Thyroid gland (tissue), 4 donors: ENCODE data around the gene CCDC47. TPM values are rescaled to one million over a fixed set of nuclear protein-coding genes. Genes with fewer than 3 reads are reported as not detected.

Experiments used
- DNase-seq, 2 donors: peaks; one replicate each; pipeline ENCODE4 v3.0.0-alpha.2; 2019
- H3K27ac ChIP-seq, 3 donors: fragments of 200-600 bp; sonication (generic); 1 replicate in 2 of 3; 2 replicates in 1 of 3; pipeline ENCODE4 v1.5.1; 2016 to 2019; ENCODE audit warnings: mild to moderate bottlenecking in 1 of 3, moderate library complexity in 1 of 3
- H3K27me3 ChIP-seq: fragments of 200-600 bp; sonication (generic); one replicate; pipeline ENCODE4 v1.5.1; 2019
- H3K36me3 ChIP-seq, 2 donors: fragments of 200-600 bp; sonication (generic); one replicate each; pipeline ENCODE4 v1.5.1; 2016 to 2019
- H3K4me1 ChIP-seq, 2 donors: fragments of 200-600 bp; sonication (generic); one replicate each; pipeline ENCODE4 v1.5.1; 2017 to 2019
- H3K4me3 ChIP-seq, 3 donors: fragments of 200-600 bp; sonication (generic); replicated peaks in 1 of 3; 1 replicate in 2 of 3; 2 replicates in 1 of 3; pipeline ENCODE4 v1.5.1; 2016; ENCODE audit warnings: mild to moderate bottlenecking in 1 of 3
- H3K9me3 ChIP-seq: fragments of 200-600 bp; sonication (generic); one replicate; pipeline ENCODE4 v1.5.1; 2017
- CTCF ChIP-seq, 6 experiments: fragments of 200-600 bp in 3 of 6; fragments of 450-650 bp in 3 of 6; sonication (generic) in 3 of 6; IDR thresholded peaks; one replicate each; pipeline ENCODE4 v1.5.1; 2016 to 2019; ENCODE audit warnings: antibody characterized with exemption in 6 of 6, mild to moderate bottlenecking in 2 of 6, inconsistent platforms in 1 of 6, moderate library complexity in 1 of 6
- POLR2A ChIP-seq, 2 donors: fragments of 450-650 bp; IDR thresholded peaks; one replicate each; pipeline ENCODE4 v1.6.1; 2017; ENCODE audit warnings: antibody characterized with exemption in 2 of 2, mild to moderate bottlenecking in 2 of 2, moderate library complexity in 1 of 2
- WGBS, 2 donors: methylation state at CpG; one replicate each; pipeline ENCODE4 v1.1.5; 2017; 5-methylcytosine and 5-hydroxymethylcytosine counted together
- intact Hi-C: fragments of 100-400 bp; cut with DNase I; formaldehyde crosslinking; loops from one replicate; pipeline ENCODE4 v1.15.1; 2023
- total RNA-seq, 4 donors: library from RNA; depleted of rRNA; stranded (reverse); fragments of >200 nt; gene quantifications; one replicate each; pipeline ENCODE4 v1.2.3, GENCODE V29; 2016

The CCDC47 gene
- total RNA-seq, 4 donors from 2014 or later = 69.4 to 120 (median 85.1) TPM

GRCh38 chr17:63762161-63763078, 11.0 kb downstream of the CCDC47 start:
- Histone ChIP-seq H3K4me1 (peaks cover 0 to 5% of the 10 kb centered on the region in 2 donors), H3K27me3 (no peaks in the 10 kb centered on the region), H3K36me3 (peaks cover 24 to 25% of the 10 kb centered on the region in 2 donors), H3K27ac (no peak overlapping the region), H3K9me3 (no peaks in the 10 kb centered on the region), H3K4me3 (no peak overlapping the region)
- no peak for DNase-seq
- intact Hi-C loops = no loop called here
- TF ChIP-seq CTCF (IDR thresholded peaks at IDR 0.05) (no peak), POLR2A (IDR thresholded peaks at IDR 0.05) (no peak)
- 85 to 88% methylated on average over 5 of the region's 5 CpGs for WGBS, 2 donors

DNA sequence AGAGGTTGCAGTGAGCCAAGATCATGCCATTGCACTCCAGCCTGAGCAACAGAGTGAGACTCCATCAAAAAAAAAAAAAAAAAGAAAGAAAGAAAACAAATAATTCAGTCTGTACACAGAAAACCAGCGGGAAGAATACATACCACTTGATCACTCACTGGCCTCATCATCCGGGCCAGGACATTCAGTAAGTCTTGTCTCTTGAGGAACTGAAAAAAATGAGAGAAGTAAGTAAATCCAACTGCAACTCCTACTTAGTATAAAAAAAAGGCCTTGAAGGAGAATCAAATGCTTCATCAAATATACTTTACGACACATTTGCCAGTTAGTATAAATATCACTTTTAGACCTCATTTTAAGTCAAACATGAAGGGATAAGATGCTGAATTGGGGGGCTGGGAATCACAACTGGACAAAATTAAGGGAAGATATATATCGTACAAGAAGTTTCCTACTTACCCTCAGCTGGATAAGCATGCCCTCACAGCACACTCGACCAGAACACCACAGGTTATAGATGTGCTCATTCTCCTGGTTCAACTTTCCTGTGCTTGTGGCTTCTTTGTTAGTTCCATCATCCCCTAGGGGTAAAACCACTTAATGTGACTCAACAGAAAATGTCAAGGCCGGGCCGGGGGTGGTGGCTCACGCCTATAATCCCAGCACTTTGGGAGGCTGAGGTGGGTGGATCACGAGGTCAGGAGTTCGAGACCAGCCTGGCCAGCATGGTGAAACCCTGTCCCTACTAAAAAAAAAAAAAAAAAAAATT, 12.4 kb downstream of the CCDC47 start:
- Histone ChIP-seq H3K27ac (no peak overlapping the region), H3K4me1 (peaks cover 0 to 10% of the 10 kb centered on the region in 2 donors), H3K36me3 (peaks cover 27 to 30% of the 10 kb centered on the region in 2 donors), H3K9me3 (no peaks in the 10 kb centered on the region), H3K27me3 (no peaks in the 10 kb centered on the region), H3K4me3 (no peak overlapping the region)
- intact Hi-C loops = no loop called here
- 87% methylated on average over 10 of the region's 10 CpGs for WGBS, 2 donors
- no peak for DNase-seq
- no peak for TF ChIP-seq POLR2A (IDR thresholded peaks at IDR 0.05)
- TF ChIP-seq CTCF (IDR thresholded peaks at IDR 0.05) = no peak

DNA sequence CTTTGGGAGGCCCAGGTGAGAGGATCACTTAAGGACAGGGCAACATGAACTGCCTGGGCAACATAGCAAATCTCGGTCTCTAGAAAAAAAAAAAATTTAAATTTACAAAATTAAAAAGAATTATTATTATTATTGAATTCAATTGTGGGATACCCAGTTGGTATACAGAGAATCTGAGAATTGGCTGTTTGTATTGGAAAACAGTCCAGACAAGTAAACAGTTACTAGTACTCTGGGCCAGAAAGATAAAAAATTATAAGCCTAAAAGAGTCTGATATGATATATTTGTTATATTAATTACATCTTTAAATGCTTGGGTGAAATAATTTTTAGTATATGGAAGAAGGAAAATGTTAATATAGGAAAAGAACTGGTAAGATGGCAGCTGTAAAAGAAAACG, 15.0 kb downstream of the CCDC47 start:
- no peak for TF ChIP-seq CTCF (IDR thresholded peaks at IDR 0.05)
- no peak for TF ChIP-seq POLR2A (IDR thresholded peaks at IDR 0.05)
- no peaks in the 10 kb centered on the region for H3K27me3 ChIP-seq
- intact Hi-C loops = no loop called here
- no peaks in the 10 kb centered on the region for H3K9me3 ChIP-seq
- H3K36me3 ChIP-seq = peaks cover 20 to 45% of the 10 kb centered on the region in 2 donors
- DNase-seq = no peak
- WGBS, 2 donors = 84 to 90% methylated on average over 2 of the region's 2 CpGs
- peaks cover 0 to 10% of the 10 kb centered on the region in 2 donors for H3K4me1 ChIP-seq
- H3K27ac ChIP-seq = no peak overlapping the region
- H3K4me3 ChIP-seq = no peak overlapping the region

GRCh38 chr17:63754046-63754445, 19.4 kb downstream of the CCDC47 start:
- no peaks in the 10 kb centered on the region for H3K9me3 ChIP-seq
- intact Hi-C loops = no loop called here
- WGBS, 2 donors = 87 to 97% methylated on average over 3 of the region's 3 CpGs
- H3K4me1 ChIP-seq = peaks cover 0 to 10% of the 10 kb centered on the region in 2 donors
- H3K27me3 ChIP-seq = no peaks in the 10 kb centered on the region
- peaks cover 21 to 54% of the 10 kb centered on the region in 2 donors for H3K36me3 ChIP-seq
- TF ChIP-seq POLR2A (IDR thresholded peaks at IDR 0.05) (no peak), CTCF (IDR thresholded peaks at IDR 0.05) (no peak)
- H3K27ac ChIP-seq = no peak overlapping the region
- H3K4me3 ChIP-seq = no peak overlapping the region
- DNase-seq = no peak
